Astrocyte of the spinal cord (primary cell): ENCODE data around the gene KRT78.

Experiments used
- DNase-seq: peaks from one replicate; pipeline ENCODE4 v3.0.0; 2011; ENCODE audit warnings: low read depth, low spot score
- H3K4me3 ChIP-seq: 2 replicates; pipeline ENCODE4 v1.5.1; 2011; ENCODE audit warnings: low read depth, mild to moderate bottlenecking, low read length, moderate library complexity
- in situ Hi-C: cut with HindIII; loops from 2 replicates; pipeline ENCODE4 v1.10.0; 2017; ENCODE audit warnings: low sequenced_read_pairs
- TF ChIP-seq, protein P1 (sequence below): IDR thresholded peaks from 2 replicates; pipeline ENCODE4 v1.5.1; 2012; ENCODE audit warnings: low read depth, mild to moderate bottlenecking, low read length, inconsistent platforms

The KRT78 gene

DNA sequence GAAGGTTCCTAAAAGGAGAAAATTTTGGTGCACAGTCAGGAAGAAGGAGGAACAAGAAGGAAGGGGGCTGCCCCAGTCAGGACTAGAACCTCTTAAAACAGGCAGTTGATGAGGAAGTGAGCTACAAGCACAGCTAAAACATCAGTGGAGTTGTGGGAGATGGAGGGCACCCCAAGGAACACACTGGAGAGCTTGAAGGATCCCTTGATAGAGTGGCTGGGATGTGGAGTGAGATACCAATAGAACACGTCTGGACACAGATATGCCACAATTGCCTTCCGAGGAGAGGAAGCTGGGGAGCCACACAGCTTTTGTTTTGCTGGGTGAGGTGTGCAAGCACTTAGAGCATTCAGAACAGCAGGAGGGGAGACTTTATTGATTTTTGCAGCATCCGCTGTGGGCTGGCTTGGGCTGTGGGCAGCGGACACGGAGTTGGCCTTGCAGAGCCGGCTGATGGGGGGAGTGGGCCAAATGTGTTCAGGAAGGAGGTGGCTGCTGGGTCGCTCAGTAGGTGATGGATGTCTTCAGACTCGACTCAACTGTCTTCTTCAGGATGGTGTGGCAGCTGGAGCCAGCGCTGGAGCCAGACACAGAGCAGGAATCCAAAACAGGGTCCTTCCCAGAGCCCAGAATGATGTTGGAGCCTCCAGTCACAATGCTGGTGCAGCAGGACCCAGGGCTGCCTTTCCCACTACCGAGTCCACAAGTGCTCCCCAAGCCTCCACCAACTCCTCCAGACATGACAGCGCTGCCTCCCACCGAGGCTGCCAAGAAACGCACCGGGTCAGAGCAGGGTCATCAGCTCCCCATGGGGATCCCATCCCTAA, 10.0 kb downstream of the KRT78 start:
- no peak overlapping the region for H3K4me3 ChIP-seq
- DNase-seq = no peak
- in situ Hi-C loops = no loop called here
- TF ChIP-seq, protein P1, sequence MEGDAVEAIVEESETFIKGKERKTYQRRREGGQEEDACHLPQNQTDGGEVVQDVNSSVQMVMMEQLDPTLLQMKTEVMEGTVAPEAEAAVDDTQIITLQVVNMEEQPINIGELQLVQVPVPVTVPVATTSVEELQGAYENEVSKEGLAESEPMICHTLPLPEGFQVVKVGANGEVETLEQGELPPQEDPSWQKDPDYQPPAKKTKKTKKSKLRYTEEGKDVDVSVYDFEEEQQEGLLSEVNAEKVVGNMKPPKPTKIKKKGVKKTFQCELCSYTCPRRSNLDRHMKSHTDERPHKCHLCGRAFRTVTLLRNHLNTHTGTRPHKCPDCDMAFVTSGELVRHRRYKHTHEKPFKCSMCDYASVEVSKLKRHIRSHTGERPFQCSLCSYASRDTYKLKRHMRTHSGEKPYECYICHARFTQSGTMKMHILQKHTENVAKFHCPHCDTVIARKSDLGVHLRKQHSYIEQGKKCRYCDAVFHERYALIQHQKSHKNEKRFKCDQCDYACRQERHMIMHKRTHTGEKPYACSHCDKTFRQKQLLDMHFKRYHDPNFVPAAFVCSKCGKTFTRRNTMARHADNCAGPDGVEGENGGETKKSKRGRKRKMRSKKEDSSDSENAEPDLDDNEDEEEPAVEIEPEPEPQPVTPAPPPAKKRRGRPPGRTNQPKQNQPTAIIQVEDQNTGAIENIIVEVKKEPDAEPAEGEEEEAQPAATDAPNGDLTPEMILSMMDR = no peak

DNA sequence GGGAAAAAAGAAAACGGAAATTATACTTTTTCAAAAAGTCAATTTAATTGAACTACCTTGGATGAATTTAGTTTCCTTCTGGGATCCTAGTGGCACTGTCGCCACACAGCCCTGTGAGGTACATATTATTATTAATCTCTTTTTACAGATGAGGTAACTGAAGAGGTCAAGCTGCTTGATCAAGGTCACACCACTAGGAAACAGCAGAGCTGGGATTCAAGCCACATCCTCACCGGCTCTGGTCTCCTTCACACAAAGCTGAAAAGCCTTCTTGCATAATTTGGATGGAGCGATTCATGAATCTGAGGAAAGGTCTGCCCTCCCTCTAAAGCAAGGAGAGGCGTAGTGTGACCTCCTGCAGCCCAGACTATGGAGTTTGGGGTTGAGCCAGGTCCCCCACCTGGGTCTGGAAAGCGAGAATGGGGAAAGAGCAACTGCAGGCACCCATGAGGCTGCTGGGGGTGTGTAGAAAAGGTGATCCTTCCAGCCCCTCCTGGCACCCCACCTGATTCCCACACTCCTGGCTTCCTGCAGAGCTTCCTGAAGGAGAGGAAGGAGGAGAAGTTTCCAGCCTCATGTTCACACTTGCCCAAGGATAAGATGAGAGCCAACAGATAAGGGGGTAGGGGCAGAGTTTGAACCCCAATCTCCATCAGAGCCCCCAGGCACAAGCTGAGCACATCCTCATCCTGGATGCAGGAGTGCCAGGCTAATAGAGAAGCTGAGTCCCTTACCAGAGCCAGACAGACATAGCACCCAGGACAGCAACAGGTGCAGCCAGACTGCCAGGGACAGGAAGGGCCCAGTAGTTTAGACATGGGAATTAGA, 10.8 kb downstream of the KRT78 start:
- no peak overlapping the region for H3K4me3 ChIP-seq
- DNase-seq = no peak
- in situ Hi-C loops = no loop called here
- TF ChIP-seq, protein P1 = no peak

DNA sequence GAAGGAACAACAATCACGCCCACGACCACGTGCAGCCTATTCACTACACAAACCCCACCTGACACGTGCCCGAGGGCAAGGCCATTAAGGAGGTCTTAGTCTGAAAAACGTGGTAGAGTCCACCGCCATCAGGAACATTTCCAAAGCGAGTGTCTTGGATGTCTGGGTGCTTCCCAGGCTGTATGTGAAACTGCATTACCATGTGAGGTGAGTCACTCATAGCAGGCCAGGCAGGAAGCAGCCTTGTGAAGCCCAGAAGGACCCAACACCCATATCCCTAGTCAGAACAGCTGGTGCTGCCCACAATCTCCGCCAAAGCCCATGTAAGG, 11.4 kb downstream of the KRT78 start:
- in situ Hi-C loops = no loop called here
- peak; percentile 79 for DNase-seq
- TF ChIP-seq, protein P1 = no peak
- no peak overlapping the region for H3K4me3 ChIP-seq

DNA sequence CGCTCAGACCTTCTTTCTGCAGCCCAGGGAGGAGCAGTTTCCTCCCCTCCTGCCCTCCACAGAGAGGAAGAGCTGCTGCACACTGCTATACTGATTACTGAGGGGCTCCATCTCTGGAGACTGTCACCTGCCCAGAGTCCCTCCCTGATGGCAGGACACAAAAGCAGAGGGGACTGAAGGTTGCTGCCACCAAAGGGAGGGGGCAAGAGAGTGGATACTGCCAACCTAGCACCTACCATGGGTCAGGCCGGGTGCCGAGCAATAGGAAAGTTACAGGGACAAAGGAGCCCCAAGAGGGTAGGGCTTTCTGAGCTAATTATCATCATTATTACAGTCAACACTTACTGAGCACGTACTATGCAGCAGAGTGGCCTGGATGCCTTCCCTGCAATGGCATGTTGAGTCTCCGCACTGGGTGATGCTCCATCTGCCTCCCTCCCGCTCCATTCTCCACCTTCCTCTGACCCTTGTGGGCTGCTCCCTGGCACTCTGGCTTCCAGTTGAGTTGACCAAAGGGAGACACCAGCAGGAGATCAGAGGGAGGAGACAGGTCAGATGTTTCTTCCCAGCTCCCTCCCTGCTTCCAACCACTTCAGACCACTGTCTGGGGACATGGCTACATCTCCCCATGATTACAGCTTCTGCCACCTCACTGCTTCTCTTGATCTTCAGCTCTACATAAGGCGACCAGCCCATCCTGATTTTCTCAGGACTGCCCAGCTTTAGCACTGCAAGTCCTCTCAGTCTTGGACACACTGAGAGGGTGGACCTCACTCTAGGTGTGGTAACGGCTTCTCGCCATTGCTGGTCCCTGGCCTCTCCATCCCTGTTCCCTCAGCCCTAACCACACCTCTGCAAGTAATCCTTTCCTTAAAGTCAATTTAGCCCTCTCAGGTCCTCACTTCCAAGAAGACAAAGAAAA, 12.0 kb downstream of the KRT78 start:
- H3K4me3 ChIP-seq = no peak overlapping the region
- TF ChIP-seq, protein P1 = no peak
- no peak for DNase-seq
- in situ Hi-C loops = no loop called here

DNA sequence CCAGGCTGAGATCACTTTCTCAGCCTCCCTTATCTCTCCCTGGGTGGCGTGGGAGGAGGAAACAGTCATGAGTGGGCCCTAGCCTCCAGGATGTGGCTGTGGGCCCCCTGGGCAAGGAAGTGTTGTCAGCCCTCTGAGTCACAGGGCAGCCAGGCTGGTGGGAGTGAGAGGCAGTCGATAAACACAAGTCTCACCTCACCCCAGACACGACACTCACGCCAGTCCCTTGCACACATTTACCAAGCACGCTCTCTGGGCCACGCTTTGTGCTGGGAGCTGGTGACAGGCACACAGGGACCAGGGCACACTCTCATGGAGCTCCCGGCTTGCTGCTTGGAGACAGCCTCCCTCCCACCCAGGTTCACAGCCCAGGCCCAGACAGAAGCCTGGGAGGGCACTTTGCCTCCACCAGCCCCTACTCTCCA, 12.7 kb downstream of the KRT78 start:
- TF ChIP-seq, protein P1 = no peak
- in situ Hi-C loops = no loop called here
- peak; percentile 53 for DNase-seq
- H3K4me3 ChIP-seq = no peak overlapping the region
